ENCODE data around the gene INHA. TPM values are rescaled to one million over a fixed set of nuclear protein-coding genes. Genes with fewer than 3 reads are reported as not detected.

Gene INHA
- polyA plus RNA-seq, 1 donor = 2.0 TPM

GRCh38 chr2:219539926-219540678 lies 32.0 kb upstream of the INHA start:
- DNase-seq = no peak

GRCh38 chr2:219540784-219541504 lies 31.2 kb upstream of the INHA start:
- DNase-seq = no peak

GRCh38 chr2:219541611-219542180 lies 30.4 kb upstream of the INHA start:
- DNase-seq = peak; percentile 77

GRCh38 chr2:219542931-219543595 lies 29.0 kb upstream of the INHA start:
- no peak for DNase-seq

- peak; percentile 99 for DNase-seq
Observed at GRCh38 chr2:219543596-219544358, 28.3 kb upstream of the INHA start, which contains the start of the genes CHPF and TMEM198. TSS of gene CHPF (minus strand) at chr2:219543809. CDS start at chr2:219543538, 271 bp downstream. TSS of gene TMEM198 (plus strand) at chr2:219544028. CDS start at chr2:219544728, 700 bp downstream.

GRCh38 chr2:219544567-219544966 lies 27.5 kb upstream of the INHA start:
- no peak for DNase-seq

- no peak for DNase-seq
Observed at GRCh38 chr2:219545295-219545942, 26.7 kb upstream of the INHA start.

GRCh38 chr2:219545943-219546352 lies 26.2 kb upstream of the INHA start:
- no peak for DNase-seq

- no peak for DNase-seq
Observed at GRCh38 chr2:219547621-219548020, 24.5 kb upstream of the INHA start.

- DNase-seq = no peak
Observed at GRCh38 chr2:219548990-219549389, 23.1 kb upstream of the INHA start.

- DNase-seq = no peak
Observed at GRCh38 chr2:219549619-219550018, 22.5 kb upstream of the INHA start.

GRCh38 chr2:219551441-219552381 lies 20.4 kb upstream of the INHA start:
- peak; percentile 79 for DNase-seq

- DNase-seq = peak; percentile 84
Observed at GRCh38 chr2:219552382-219553167, 19.5 kb upstream of the INHA start.

- no peak for DNase-seq
Observed at GRCh38 chr2:219553168-219553417, 19.0 kb upstream of the INHA start.

- no peak for DNase-seq
Observed at GRCh38 chr2:219553463-219553963, 18.6 kb upstream of the INHA start.

GRCh38 chr2:219554350-219554749 lies 17.8 kb upstream of the INHA start:
- DNase-seq = no peak

GRCh38 chr2:219555956-219556355 lies 16.2 kb upstream of the INHA start:
- DNase-seq = no peak

GRCh38 chr2:219556413-219556812 lies 15.7 kb upstream of the INHA start:
- no peak for DNase-seq

GRCh38 chr2:219557320-219557719 lies 14.8 kb upstream of the INHA start:
- DNase-seq = no peak

Measured in left kidney (tissue), 2 donors.